ENCODE data around the gene NXN. TPM values are rescaled to one million over a fixed set of nuclear protein-coding genes. Genes with fewer than 3 reads are reported as not detected.

Gene NXN
- total RNA-seq, 1 experiment from 2014 or later: 20.8 TPM

GRCh38 chr17:949623-950303 lies 29.8 kb downstream of the NXN start:
- Histone ChIP-seq H3K9ac (ENCODE audit: low read length) (no peak overlapping the region), H3K4me1 (ENCODE audit: insufficient read depth, low read length) (no peaks in the 10 kb centered on the region; the same call in 1 of the 2 replicates), H3K4me3 (ENCODE audit: low read length) (no peak overlapping the region), H3K27ac (ENCODE audit: low read length) (no peak overlapping the region), H3F3A (ENCODE audit: low read length, unreplicated experiment) (no peaks in the 10 kb centered on the region), H3K27me3 (ENCODE audit: low read length) (no peaks in the 10 kb centered on the region), H2AFZ (ENCODE audit: low read length) (no peak overlapping the region), H3K9me3 (ENCODE audit: low read length) (no peaks in the 10 kb centered on the region), H3K4me2 (ENCODE audit: low read length) (no peak overlapping the region), H3K79me2 (ENCODE audit: low read length) (no peaks in the 10 kb centered on the region), H3K9me2 (replicated peaks; ENCODE audit: low read length) (no peaks in the 10 kb centered on the region), H3K36me3 (ENCODE audit: low read depth, low read length) (no peaks in the 10 kb centered on the region), H4K20me1 (ENCODE audit: low read length) (no peaks in the 10 kb centered on the region)
- intact Hi-C loops (cut with micrococcal nuclease): no loop called here
- DNase-seq (no peak), ATAC-seq (no peak)
- ChIA-PET POLR2A (ENCODE audit: unreplicated experiment) (no interaction called here), CTCF (no interaction called here)
- TF ChIP-seq CTCF (conservative IDR thresholded peaks at IDR 0.05; ENCODE audit: low read depth, low read length) (no peak), EZH2 (IDR thresholded peaks at IDR 0.05; ENCODE audit: low read length, unreplicated experiment) (no peak)
- no TSS peak for BruUV-seq (replicated peaks)

- Histone ChIP-seq H3K4me3 (ENCODE audit: low read length) (no peak overlapping the region), H3K27ac (ENCODE audit: low read length) (no peak overlapping the region), H4K20me1 (ENCODE audit: low read length) (no peaks in the 10 kb centered on the region), H3K79me2 (ENCODE audit: low read length) (no peaks in the 10 kb centered on the region), H3K9me3 (ENCODE audit: low read length) (no peaks in the 10 kb centered on the region), H3K4me1 (ENCODE audit: insufficient read depth, low read length) (no peaks in the 10 kb centered on the region; the same call in 1 of the 2 replicates), H3K4me2 (ENCODE audit: low read length) (no peak overlapping the region), H2AFZ (ENCODE audit: low read length) (no peak overlapping the region), H3K36me3 (ENCODE audit: low read depth, low read length) (no peaks in the 10 kb centered on the region), H3F3A (ENCODE audit: low read length, unreplicated experiment) (no peaks in the 10 kb centered on the region), H3K27me3 (ENCODE audit: low read length) (no peaks in the 10 kb centered on the region), H3K9me2 (replicated peaks; ENCODE audit: low read length) (no peaks in the 10 kb centered on the region), H3K9ac (ENCODE audit: low read length) (no peak overlapping the region)
- ATAC-seq (no peak), DNase-seq (no peak)
- no TSS peak for BruUV-seq (replicated peaks)
- TF ChIP-seq EZH2phosphoT487 (IDR thresholded peaks at IDR 0.05; ENCODE audit: borderline replicate concordance, low read length): no peak
- TF ChIP-seq EZH2 (IDR thresholded peaks at IDR 0.05; ENCODE audit: low read length, unreplicated experiment): no peak
- no peak for TF ChIP-seq CTCF (conservative IDR thresholded peaks at IDR 0.05; ENCODE audit: low read depth, low read length)
- intact Hi-C loops (cut with micrococcal nuclease): no loop called here
- ChIA-PET CTCF (no interaction called here), POLR2A (ENCODE audit: unreplicated experiment) (no interaction called here)
Observed at GRCh38 chr17:948284-948852, 31.2 kb downstream of the NXN start.

- H3K79me2 ChIP-seq (ENCODE audit: low read length): no peaks in the 10 kb centered on the region
- H3K36me3 ChIP-seq (ENCODE audit: low read depth, low read length): no peaks in the 10 kb centered on the region
- no peaks in the 10 kb centered on the region for H3K9me2 ChIP-seq (replicated peaks; ENCODE audit: low read length)
- H3K4me3 ChIP-seq (ENCODE audit: low read length): no peak overlapping the region
- no peaks in the 10 kb centered on the region for H3K27me3 ChIP-seq (ENCODE audit: low read length)
- no peaks in the 10 kb centered on the region for H4K20me1 ChIP-seq (ENCODE audit: low read length)
- CTCF ChIA-PET: no interaction called here
- no peak overlapping the region for H3K27ac ChIP-seq (ENCODE audit: low read length)
- no peaks in the 10 kb centered on the region for H3F3A ChIP-seq (ENCODE audit: low read length, unreplicated experiment)
- ATAC-seq (no peak), DNase-seq (no peak)
- no peaks in the 10 kb centered on the region for H3K9me3 ChIP-seq (ENCODE audit: low read length)
- H3K4me1 ChIP-seq (ENCODE audit: insufficient read depth, low read length): no peaks in the 10 kb centered on the region; the same call in 1 of the 2 replicates
- intact Hi-C loops (cut with micrococcal nuclease): no loop called here
- BruUV-seq (replicated peaks): no TSS peak
- H3K4me2 ChIP-seq (ENCODE audit: low read length): no peak overlapping the region
- POLR2A ChIA-PET (ENCODE audit: unreplicated experiment): no interaction called here
- H2AFZ ChIP-seq (ENCODE audit: low read length): no peak overlapping the region
- no peak overlapping the region for H3K9ac ChIP-seq (ENCODE audit: low read length)
- TF ChIP-seq EZH2 (IDR thresholded peaks at IDR 0.05; ENCODE audit: low read length, unreplicated experiment) (no peak), EZH2phosphoT487 (IDR thresholded peaks at IDR 0.05; ENCODE audit: borderline replicate concordance, low read length) (no peak), CTCF (conservative IDR thresholded peaks at IDR 0.05; ENCODE audit: low read depth, low read length) (no peak)
Observed at GRCh38 chr17:946510-947236, 32.9 kb downstream of the NXN start.
